ENCODE results near the gene TBC1D1.

Gene TBC1D1

DNA sequence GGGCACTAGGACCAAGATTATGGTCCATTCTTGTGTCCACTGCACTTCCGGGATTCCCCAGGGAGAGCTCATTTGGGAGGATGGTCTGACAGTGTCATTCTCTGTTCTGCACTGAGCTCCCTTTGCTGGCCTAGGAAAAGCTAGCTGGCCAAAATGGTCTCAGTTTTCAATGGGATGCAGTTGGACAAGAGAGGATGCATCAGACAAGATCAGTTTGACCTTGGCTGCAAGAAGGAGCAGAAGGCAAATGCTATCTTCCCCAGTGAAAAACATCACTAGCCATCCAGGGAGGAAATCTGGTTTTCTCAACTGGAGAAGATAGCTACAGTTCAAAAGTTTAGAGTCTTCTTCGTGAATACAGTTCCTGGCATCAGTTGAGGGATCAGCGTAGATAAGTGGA lies 290.4 kb downstream of the TBC1D1 start:
- TF ChIP-seq EZH2phosphoT487 (IDR thresholded peaks at IDR 0.05; ENCODE audit: low read length), result no peak
- no peak for TF ChIP-seq EZH2 (optimal IDR thresholded peaks at IDR 0.05; ENCODE audit: low read depth, low read length)
- TF ChIP-seq, protein P1, sequence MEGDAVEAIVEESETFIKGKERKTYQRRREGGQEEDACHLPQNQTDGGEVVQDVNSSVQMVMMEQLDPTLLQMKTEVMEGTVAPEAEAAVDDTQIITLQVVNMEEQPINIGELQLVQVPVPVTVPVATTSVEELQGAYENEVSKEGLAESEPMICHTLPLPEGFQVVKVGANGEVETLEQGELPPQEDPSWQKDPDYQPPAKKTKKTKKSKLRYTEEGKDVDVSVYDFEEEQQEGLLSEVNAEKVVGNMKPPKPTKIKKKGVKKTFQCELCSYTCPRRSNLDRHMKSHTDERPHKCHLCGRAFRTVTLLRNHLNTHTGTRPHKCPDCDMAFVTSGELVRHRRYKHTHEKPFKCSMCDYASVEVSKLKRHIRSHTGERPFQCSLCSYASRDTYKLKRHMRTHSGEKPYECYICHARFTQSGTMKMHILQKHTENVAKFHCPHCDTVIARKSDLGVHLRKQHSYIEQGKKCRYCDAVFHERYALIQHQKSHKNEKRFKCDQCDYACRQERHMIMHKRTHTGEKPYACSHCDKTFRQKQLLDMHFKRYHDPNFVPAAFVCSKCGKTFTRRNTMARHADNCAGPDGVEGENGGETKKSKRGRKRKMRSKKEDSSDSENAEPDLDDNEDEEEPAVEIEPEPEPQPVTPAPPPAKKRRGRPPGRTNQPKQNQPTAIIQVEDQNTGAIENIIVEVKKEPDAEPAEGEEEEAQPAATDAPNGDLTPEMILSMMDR (IDR thresholded peaks at IDR 0.05; ENCODE audit: low read length), result no peak
- Histone ChIP-seq H3K4me3 (ENCODE audit: low read length) (no peak overlapping the region), H4K20me1 (ENCODE audit: insufficient read depth, low read length) (no peaks in the 10 kb centered on the region), H3K27ac (ENCODE audit: low read length) (no peak overlapping the region), H3K9me3 (replicated peaks; ENCODE audit: insufficient read depth, low read length) (no peaks in the 10 kb centered on the region), H3K9me2 (replicated peaks; ENCODE audit: insufficient read depth, low read length) (no peaks in the 10 kb centered on the region), H3K4me2 (ENCODE audit: low read depth, low read length) (no peak overlapping the region), H3F3A (ENCODE audit: insufficient read depth, low read length) (peaks cover 15% of the 10 kb centered on the region), H3K4me1 (ENCODE audit: low read length) (peaks cover 41% of the 10 kb centered on the region), H3K27me3 (replicated peaks; ENCODE audit: insufficient read depth, low read length) (no peaks in the 10 kb centered on the region), H3K79me2 (ENCODE audit: low read length) (no peaks in the 10 kb centered on the region), H2AFZ (ENCODE audit: low read length) (no peak overlapping the region), H3K9ac (ENCODE audit: low read length) (no peak overlapping the region), H3K36me3 (replicated peaks; ENCODE audit: insufficient read depth, low read length) (no peaks in the 10 kb centered on the region)
- no peak for DNase-seq

DNA sequence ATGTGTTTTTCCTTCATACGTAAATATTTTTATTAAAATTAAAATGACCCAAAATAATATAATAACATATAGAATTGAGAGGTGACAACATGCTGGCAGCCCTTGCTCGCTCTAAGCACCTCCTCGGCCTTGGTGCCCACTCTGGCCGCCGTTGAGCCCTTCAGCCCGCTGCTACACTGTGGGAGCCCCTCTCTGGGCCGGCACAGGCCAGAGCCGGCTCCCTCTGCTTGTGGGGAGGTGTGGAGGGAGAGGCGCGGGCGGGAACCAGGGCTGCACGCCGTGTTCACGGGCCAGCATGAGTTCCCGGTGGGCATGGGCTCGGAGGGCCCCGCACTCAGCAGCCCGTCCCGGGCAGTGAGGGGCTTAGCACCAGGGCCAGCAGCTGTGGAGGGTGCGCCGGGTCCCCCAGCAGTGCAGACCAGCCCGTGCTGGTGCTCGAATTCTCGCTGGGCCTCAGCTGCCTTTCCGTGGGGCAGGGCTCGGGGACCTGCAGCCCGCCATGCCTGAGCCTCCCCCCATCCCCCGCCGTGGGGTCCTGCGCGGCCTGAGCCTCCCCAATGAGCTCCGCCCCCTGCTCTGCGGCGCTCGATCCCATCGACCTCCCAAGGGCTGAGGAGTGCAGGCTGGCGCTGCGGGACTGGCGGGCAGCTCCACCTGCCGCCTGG lies 291.6 kb downstream of the TBC1D1 start:
- DNase-seq, result no peak
- Histone ChIP-seq H3K9ac (ENCODE audit: low read length) (no peak overlapping the region), H2AFZ (ENCODE audit: low read length) (no peak overlapping the region), H3K79me2 (ENCODE audit: low read length) (no peaks in the 10 kb centered on the region), H3K9me3 (replicated peaks; ENCODE audit: insufficient read depth, low read length) (no peaks in the 10 kb centered on the region), H3K36me3 (replicated peaks; ENCODE audit: insufficient read depth, low read length) (no peaks in the 10 kb centered on the region), H3K4me1 (ENCODE audit: low read length) (peaks cover 35% of the 10 kb centered on the region), H3K9me2 (replicated peaks; ENCODE audit: insufficient read depth, low read length) (no peaks in the 10 kb centered on the region), H3K4me2 (ENCODE audit: low read depth, low read length) (no peak overlapping the region), H3K27me3 (replicated peaks; ENCODE audit: insufficient read depth, low read length) (no peaks in the 10 kb centered on the region), H3K4me3 (ENCODE audit: low read length) (no peak overlapping the region), H4K20me1 (ENCODE audit: insufficient read depth, low read length) (no peaks in the 10 kb centered on the region), H3K27ac (ENCODE audit: low read length) (no peak overlapping the region), H3F3A (ENCODE audit: insufficient read depth, low read length) (peaks cover 7% of the 10 kb centered on the region)
- no peak for TF ChIP-seq EZH2 (optimal IDR thresholded peaks at IDR 0.05; ENCODE audit: low read depth, low read length)
- TF ChIP-seq, protein P1 (IDR thresholded peaks at IDR 0.05; ENCODE audit: low read length), result no peak
- no peak for TF ChIP-seq EZH2phosphoT487 (IDR thresholded peaks at IDR 0.05; ENCODE audit: low read length)

DNA sequence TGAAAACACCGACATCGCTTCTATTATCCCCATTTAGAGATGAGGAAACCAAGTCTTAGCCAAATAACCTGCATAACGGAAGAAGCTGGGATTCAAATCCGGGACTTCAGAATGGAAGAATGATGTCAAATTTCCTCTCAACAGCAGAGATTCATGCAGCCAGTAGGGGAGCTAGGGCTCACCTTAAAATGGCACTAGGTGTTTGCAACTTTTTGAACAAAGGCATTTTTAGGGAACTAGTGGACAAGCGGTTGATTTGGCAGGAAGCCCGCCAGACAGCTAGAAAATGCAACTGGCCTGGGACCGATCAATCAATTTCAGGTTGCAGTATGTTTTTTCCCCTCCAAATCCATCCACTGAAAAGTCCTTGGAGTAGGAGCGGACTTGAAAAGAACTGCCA lies 293.5 kb downstream of the TBC1D1 start:
- no peak overlapping the region for H3K4me2 ChIP-seq (ENCODE audit: low read depth, low read length)

More for the DNA sequence above, 293.5 kb downstream of the TBC1D1 start:
- DNase-seq, result no peak
- Histone ChIP-seq H3K79me2 (ENCODE audit: low read length) (no peaks in the 10 kb centered on the region), H3K4me1 (ENCODE audit: low read length) (peaks cover 19% of the 10 kb centered on the region), H3K9me3 (replicated peaks; ENCODE audit: insufficient read depth, low read length) (no peaks in the 10 kb centered on the region), H3K27me3 (replicated peaks; ENCODE audit: insufficient read depth, low read length) (no peaks in the 10 kb centered on the region), H3K9ac (ENCODE audit: low read length) (no peak overlapping the region), H3K27ac (ENCODE audit: low read length) (no peak overlapping the region), H2AFZ (ENCODE audit: low read length) (no peak overlapping the region), H3F3A (ENCODE audit: insufficient read depth, low read length) (no peaks in the 10 kb centered on the region), H3K4me3 (ENCODE audit: low read length) (no peak overlapping the region), H4K20me1 (ENCODE audit: insufficient read depth, low read length) (no peaks in the 10 kb centered on the region), H3K36me3 (replicated peaks; ENCODE audit: insufficient read depth, low read length) (no peaks in the 10 kb centered on the region), H3K9me2 (replicated peaks; ENCODE audit: insufficient read depth, low read length) (no peaks in the 10 kb centered on the region)
- TF ChIP-seq, protein P1 (IDR thresholded peaks at IDR 0.05; ENCODE audit: low read length), result peak; percentile 38
- no peak for TF ChIP-seq EZH2phosphoT487 (IDR thresholded peaks at IDR 0.05; ENCODE audit: low read length)
- TF ChIP-seq EZH2 (optimal IDR thresholded peaks at IDR 0.05; ENCODE audit: low read depth, low read length), result no peak

Data from MM.1S (cell line).